ENCODE measurements around the gene REEP1.

The REEP1 gene

DNA sequence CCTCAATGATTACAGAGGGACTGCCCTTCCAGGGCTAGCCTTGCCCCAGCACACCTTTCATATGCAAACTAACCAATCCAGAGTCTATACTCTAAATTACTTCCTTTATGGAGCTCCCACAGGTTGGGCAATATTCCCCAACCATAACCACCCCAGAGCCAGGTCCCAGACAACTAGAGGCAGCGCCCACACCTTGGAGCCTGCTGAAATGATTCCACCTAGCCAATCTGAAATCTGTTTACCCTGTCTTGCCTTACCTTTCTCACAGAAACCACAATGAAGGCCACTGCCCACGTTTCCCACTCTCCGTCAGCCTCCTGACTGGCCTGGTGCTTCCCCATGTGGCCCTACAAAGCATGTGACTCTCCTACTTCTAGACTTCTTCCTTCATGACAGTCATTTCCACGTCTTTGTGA lies 62.0 kb downstream of the REEP1 start:
- Histone ChIP-seq H3K4me1 (ENCODE audit: control insufficient read depth, insufficient read depth, low read length) (peaks cover 14% of the 10 kb centered on the region), H3K36me3 (ENCODE audit: insufficient read depth, low read length) (no peaks in the 10 kb centered on the region), H3K9me3 (replicated peaks; ENCODE audit: low read length) (no peaks in the 10 kb centered on the region), H3K27me3 (ENCODE audit: control insufficient read depth, insufficient read depth, low read length) (peaks cover 12% of the 10 kb centered on the region), H3K4me2 (ENCODE audit: low read length) (no peak overlapping the region), H3K4me3 (ENCODE audit: low read length) (no peak overlapping the region), H3K9ac (ENCODE audit: low read depth, low read length) (no peak overlapping the region)

DNA sequence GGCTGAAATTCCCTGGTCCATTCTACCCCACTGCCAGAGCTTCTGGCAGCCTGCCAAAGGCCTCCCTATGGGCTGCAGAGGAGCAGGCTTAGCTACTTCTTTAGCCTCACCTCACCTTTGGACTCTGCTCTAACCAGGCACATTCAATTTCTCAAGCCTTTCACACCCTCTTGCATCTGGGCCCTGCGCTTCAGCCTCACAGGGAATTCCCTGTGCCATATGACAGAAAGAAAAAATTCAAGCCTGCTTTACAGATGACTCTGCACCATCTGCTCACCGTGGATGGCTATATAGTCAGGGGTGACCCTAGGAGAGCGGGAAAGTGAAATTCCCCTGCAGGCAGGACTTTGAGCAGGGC lies 62.5 kb downstream of the REEP1 start:
- no peaks in the 10 kb centered on the region for H3K36me3 ChIP-seq (ENCODE audit: insufficient read depth, low read length)
- H3K9me3 ChIP-seq (replicated peaks; ENCODE audit: low read length), result no peaks in the 10 kb centered on the region
- peaks cover 9% of the 10 kb centered on the region for H3K4me1 ChIP-seq (ENCODE audit: control insufficient read depth, insufficient read depth, low read length)
- no peak overlapping the region for H3K9ac ChIP-seq (ENCODE audit: low read depth, low read length)
- no peak overlapping the region for H3K4me2 ChIP-seq (ENCODE audit: low read length)
- H3K27me3 ChIP-seq (ENCODE audit: control insufficient read depth, insufficient read depth, low read length), result peaks cover 11% of the 10 kb centered on the region
- no peak overlapping the region for H3K4me3 ChIP-seq (ENCODE audit: low read length)

DNA sequence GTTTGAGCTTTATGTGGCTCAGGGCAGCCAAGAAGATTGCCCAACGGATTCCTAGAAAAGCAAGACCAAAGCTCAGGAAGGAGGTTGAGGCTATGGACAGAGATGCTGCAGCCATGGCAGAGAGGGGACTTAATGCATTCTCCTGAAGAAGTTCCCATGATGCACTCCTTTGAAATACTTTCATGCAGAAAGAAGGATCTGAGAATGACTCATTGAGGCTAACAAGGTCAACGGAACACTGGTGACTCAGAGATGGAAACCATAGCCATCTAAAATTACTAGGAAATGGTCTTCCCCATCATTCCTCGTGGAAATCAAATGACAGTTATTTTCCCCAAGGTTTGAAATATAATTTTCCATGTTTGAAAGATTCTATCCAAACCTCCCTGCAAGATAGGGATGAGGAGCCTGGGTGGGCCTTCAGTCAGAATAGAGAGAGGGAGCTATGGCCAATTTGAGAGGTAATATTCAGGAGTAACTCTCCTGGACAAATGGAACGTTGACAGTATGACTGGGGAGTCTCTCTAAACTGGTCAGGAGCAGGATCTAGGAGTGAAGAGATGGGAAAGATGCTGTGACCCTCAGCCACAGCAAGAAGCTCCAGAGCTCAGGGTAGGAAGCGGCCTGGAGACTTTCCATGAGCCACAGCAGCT lies 63.0 kb downstream of the REEP1 start:
- Histone ChIP-seq H3K4me2 (ENCODE audit: low read length) (no peak overlapping the region), H3K9me3 (replicated peaks; ENCODE audit: low read length) (no peaks in the 10 kb centered on the region), H3K9ac (ENCODE audit: low read depth, low read length) (no peak overlapping the region), H3K36me3 (ENCODE audit: insufficient read depth, low read length) (no peaks in the 10 kb centered on the region), H3K4me3 (ENCODE audit: low read length) (no peak overlapping the region), H3K4me1 (ENCODE audit: control insufficient read depth, insufficient read depth, low read length) (peaks cover 8% of the 10 kb centered on the region), H3K27me3 (ENCODE audit: control insufficient read depth, insufficient read depth, low read length) (peaks cover 7% of the 10 kb centered on the region)

DNA sequence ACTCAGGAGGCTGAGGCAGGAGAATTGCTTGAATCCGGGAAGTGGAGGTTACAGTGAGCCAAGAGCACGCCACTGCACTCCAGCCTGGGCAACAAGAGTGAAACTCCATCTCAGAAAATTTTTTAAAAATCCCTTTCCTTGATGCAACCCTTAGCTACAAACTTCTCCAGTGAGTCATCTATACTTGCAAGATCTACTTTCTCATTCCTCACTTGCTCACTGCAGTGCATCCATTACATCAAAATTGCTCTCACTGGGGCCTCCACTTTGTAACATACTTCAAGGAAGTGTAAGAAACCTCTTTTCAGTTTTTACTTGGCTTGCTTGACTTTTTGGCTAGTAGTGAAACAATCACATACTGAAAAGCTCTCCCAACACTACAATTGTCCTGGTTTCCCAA lies 65.3 kb downstream of the REEP1 start:
- Histone ChIP-seq H3K4me2 (ENCODE audit: low read length) (no peak overlapping the region), H3K4me1 (ENCODE audit: control insufficient read depth, insufficient read depth, low read length) (peaks cover 8% of the 10 kb centered on the region), H3K36me3 (ENCODE audit: insufficient read depth, low read length) (no peaks in the 10 kb centered on the region)

DNA sequence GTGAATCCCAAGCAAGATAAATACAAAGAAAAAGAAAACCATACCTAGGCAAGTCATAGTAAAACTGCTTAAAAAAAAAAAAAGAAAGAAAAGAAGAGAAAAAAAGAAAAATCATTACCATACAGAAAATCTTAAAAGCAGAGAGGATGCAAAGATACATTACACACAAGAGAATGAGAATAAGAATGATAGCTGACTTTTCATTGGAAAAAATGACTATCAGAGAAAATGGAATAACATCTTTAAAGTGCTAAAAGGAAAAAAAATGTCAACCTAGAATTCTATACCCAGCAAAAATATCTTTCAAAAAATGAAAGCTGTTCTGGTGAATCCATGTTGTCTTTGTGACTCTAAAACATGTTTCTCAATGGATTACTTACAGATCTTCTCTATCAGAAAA lies 66.2 kb downstream of the REEP1 start:
- no peak overlapping the region for H3K4me2 ChIP-seq (ENCODE audit: low read length)
- H3K4me3 ChIP-seq (ENCODE audit: low read length), result no peak overlapping the region
- no peak overlapping the region for H3K9ac ChIP-seq (ENCODE audit: low read depth, low read length)
- H3K27me3 ChIP-seq (ENCODE audit: control insufficient read depth, insufficient read depth, low read length), result peaks cover 15% of the 10 kb centered on the region
- peaks cover 8% of the 10 kb centered on the region for H3K4me1 ChIP-seq (ENCODE audit: control insufficient read depth, insufficient read depth, low read length)
- H3K36me3 ChIP-seq (ENCODE audit: insufficient read depth, low read length), result no peaks in the 10 kb centered on the region
- no peaks in the 10 kb centered on the region for H3K9me3 ChIP-seq (replicated peaks; ENCODE audit: low read length)

More for the DNA sequence above, 65.3 kb downstream of the REEP1 start:
- no peak overlapping the region for H3K9ac ChIP-seq (ENCODE audit: low read depth, low read length)
- H3K4me3 ChIP-seq (ENCODE audit: low read length), result no peak overlapping the region
- peaks cover 15% of the 10 kb centered on the region for H3K27me3 ChIP-seq (ENCODE audit: control insufficient read depth, insufficient read depth, low read length)
- H3K9me3 ChIP-seq (replicated peaks; ENCODE audit: low read length), result no peaks in the 10 kb centered on the region

DNA sequence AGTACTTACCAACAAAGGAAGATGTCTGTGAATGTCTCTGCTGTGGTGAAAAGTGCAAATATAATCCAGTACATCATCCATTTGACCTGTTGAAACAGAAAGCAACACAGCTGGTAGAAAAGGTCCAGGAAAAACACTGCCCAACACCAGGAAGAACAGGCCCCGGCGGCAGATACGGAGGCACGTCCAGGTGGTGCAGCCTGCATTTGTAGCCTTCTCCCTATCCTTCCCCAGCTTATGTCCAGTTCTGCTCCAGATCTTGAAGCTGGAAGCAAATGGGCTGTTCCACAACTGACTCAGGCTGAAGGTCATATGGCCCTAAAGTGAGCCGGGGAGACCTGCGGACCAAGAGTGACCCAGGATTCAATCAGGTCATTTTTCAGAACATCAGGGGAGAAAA lies 73.5 kb downstream of the REEP1 start:
- H3K9me3 ChIP-seq (replicated peaks; ENCODE audit: low read length), result no peaks in the 10 kb centered on the region
- no peak overlapping the region for H3K9ac ChIP-seq (ENCODE audit: low read depth, low read length)
- H3K4me2 ChIP-seq (ENCODE audit: low read length), result no peak overlapping the region
- H3K4me3 ChIP-seq (ENCODE audit: low read length), result no peak overlapping the region
- no peaks in the 10 kb centered on the region for H3K4me1 ChIP-seq (ENCODE audit: control insufficient read depth, insufficient read depth, low read length)
- no peaks in the 10 kb centered on the region for H3K36me3 ChIP-seq (ENCODE audit: insufficient read depth, low read length)
- peaks cover 29% of the 10 kb centered on the region for H3K27me3 ChIP-seq (ENCODE audit: control insufficient read depth, insufficient read depth, low read length)

DNA sequence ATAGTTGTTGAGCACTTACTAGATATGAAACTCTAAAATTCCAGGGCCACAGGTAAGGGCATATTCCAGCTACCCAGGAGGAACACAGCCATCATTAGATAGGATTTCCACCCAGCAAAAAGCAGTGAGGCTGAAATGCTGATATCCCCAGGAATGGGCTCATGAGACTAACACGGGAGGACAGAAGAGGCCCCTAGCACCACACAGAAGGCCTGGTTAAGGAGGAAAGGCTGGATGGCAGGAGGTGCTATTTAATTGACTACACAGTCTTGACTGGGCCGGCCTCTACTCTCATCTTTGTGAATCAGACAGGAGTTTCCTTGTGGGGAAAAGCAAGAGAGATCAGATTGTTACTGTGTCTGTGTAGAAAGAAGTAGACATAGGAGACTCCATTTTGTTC lies 76.4 kb downstream of the REEP1 start:
- H3K4me3 ChIP-seq (ENCODE audit: low read length), result no peak overlapping the region
- H3K36me3 ChIP-seq (ENCODE audit: insufficient read depth, low read length), result no peaks in the 10 kb centered on the region
- no peak overlapping the region for H3K9ac ChIP-seq (ENCODE audit: low read depth, low read length)
- no peak overlapping the region for H3K4me2 ChIP-seq (ENCODE audit: low read length)
- H3K4me1 ChIP-seq (ENCODE audit: control insufficient read depth, insufficient read depth, low read length), result no peaks in the 10 kb centered on the region
- H3K27me3 ChIP-seq (ENCODE audit: control insufficient read depth, insufficient read depth, low read length), result peaks cover 19% of the 10 kb centered on the region
- H3K9me3 ChIP-seq (replicated peaks; ENCODE audit: low read length), result no peaks in the 10 kb centered on the region

DNA sequence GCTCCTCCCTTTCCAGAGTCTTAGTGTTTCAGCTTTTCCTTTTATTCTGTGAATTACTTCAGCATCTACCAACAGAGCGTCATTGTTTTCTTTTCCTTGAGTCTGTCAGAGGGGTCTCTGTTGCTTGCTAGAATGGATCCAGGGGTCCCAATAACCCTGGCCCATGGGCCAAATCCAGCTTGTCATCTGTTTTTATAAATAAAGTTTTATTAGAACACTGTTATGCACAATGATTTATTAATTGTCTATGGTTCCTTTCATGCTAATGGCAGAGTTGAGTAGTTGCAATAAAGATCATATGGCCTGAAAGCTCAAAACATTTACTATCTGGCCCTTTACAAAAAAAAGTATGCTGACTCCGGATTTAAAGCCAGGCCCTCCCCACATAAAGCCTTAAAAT lies 79.3 kb downstream of the REEP1 start:
- Histone ChIP-seq H3K9me3 (replicated peaks; ENCODE audit: low read length) (no peaks in the 10 kb centered on the region), H3K4me1 (ENCODE audit: control insufficient read depth, insufficient read depth, low read length) (no peaks in the 10 kb centered on the region), H3K36me3 (ENCODE audit: insufficient read depth, low read length) (no peaks in the 10 kb centered on the region), H3K4me3 (ENCODE audit: low read length) (no peak overlapping the region), H3K4me2 (ENCODE audit: low read length) (no peak overlapping the region), H3K27me3 (ENCODE audit: control insufficient read depth, insufficient read depth, low read length) (peaks cover 36% of the 10 kb centered on the region), H3K9ac (ENCODE audit: low read depth, low read length) (no peak overlapping the region)

DNA sequence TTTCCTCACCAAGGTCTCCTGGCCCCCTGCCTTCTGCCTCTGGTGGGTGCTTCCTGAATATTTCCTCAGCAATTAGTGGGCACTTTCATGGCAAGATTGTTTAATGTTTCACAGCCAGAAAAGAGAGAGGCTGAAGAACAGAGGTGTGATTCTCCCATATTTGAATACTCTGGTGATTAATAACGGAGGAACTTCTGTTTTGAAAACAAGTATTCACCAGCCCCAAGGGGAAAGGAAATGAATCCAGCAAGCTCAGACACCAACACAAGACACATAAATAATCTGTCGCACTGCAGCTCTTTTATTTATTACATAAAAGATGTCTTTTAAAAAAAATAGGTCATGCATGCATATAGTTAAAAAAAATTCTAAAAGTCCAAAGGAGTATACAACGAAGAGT lies 80.4 kb downstream of the REEP1 start:
- peaks cover 34% of the 10 kb centered on the region for H3K27me3 ChIP-seq (ENCODE audit: control insufficient read depth, insufficient read depth, low read length)
- no peak overlapping the region for H3K9ac ChIP-seq (ENCODE audit: low read depth, low read length)
- no peak overlapping the region for H3K4me2 ChIP-seq (ENCODE audit: low read length)
- no peak overlapping the region for H3K4me3 ChIP-seq (ENCODE audit: low read length)
- no peaks in the 10 kb centered on the region for H3K36me3 ChIP-seq (ENCODE audit: insufficient read depth, low read length)
- no peaks in the 10 kb centered on the region for H3K4me1 ChIP-seq (ENCODE audit: control insufficient read depth, insufficient read depth, low read length)
- H3K9me3 ChIP-seq (replicated peaks; ENCODE audit: low read length), result no peaks in the 10 kb centered on the region

DNA sequence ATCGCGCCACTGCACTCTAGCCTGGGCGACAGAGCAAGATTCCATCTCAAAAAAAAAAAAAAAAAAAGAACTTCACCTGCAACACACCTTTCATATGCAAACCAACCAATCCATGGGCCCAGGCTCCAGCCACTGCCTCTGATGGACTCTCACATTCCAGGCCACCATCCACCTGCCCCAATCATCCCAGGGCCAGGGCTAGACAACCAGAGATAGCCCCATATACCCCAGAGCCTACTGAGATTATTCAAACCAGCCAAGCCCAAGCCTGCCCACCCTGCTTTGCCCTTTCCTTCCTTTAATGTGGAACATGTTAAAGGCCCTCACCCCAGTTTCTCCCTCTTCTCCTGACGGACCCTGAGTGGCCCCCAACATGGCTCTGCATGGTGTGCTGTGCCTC lies 81.1 kb downstream of the REEP1 start:
- no peaks in the 10 kb centered on the region for H3K36me3 ChIP-seq (ENCODE audit: insufficient read depth, low read length)
- no peaks in the 10 kb centered on the region for H3K9me3 ChIP-seq (replicated peaks; ENCODE audit: low read length)
- H3K9ac ChIP-seq (ENCODE audit: low read depth, low read length), result no peak overlapping the region
- no peak overlapping the region for H3K4me2 ChIP-seq (ENCODE audit: low read length)
- H3K4me1 ChIP-seq (ENCODE audit: control insufficient read depth, insufficient read depth, low read length), result no peaks in the 10 kb centered on the region
- peaks cover 41% of the 10 kb centered on the region for H3K27me3 ChIP-seq (ENCODE audit: control insufficient read depth, insufficient read depth, low read length)
- H3K4me3 ChIP-seq (ENCODE audit: low read length), result no peak overlapping the region

DNA sequence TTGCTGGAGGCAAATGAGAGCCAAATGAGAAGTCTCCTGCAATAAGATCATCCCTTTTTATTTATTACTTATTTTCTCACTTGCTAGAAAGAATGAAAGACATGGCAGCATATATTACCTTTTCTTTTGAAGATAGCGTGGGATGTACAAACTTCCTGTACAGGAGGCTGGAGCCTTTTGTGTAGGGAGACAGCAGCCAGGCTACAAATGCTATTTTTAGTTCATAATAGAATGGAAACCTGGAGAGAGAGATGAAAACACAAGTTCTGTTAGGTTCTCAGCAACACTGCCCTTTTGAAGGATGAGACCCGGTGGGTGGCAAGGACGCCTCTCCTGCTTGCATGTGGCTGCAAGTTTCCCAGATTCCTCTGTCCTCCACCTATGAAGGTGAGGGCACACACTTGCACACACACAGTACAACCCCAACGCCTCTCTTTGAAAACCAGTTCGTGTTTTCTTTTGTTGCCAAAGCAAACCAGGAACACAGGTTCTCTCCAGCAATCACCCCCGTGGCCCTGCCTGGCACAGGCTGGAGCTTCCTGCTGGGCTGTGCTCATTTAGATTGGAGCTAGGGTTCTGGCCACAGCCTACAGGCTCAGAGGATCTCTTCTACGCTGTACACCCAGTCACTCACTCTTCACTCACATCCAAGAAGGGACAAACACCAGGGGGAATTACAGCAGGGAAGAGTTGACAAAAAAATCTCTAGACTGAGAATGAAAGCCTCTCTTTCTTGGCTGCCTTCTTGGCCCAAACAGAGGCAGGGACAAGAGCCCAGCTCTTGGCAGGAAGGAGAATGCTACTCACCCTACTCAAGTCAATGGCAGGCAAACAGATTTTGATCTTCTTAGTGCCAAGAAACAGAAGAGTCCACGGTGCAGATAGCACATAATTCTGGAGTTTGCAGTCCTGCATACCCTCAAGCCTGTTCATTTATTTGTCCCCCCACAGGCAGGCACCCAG lies 82.6 kb downstream of the REEP1 start:
- Histone ChIP-seq H3K9me3 (replicated peaks; ENCODE audit: low read length) (no peaks in the 10 kb centered on the region), H3K27me3 (ENCODE audit: control insufficient read depth, insufficient read depth, low read length) (peaks cover 47% of the 10 kb centered on the region), H3K4me2 (ENCODE audit: low read length) (no peak overlapping the region), H3K4me3 (ENCODE audit: low read length) (no peak overlapping the region), H3K36me3 (ENCODE audit: insufficient read depth, low read length) (no peaks in the 10 kb centered on the region), H3K4me1 (ENCODE audit: control insufficient read depth, insufficient read depth, low read length) (no peaks in the 10 kb centered on the region), H3K9ac (ENCODE audit: low read depth, low read length) (no peak overlapping the region)

DNA sequence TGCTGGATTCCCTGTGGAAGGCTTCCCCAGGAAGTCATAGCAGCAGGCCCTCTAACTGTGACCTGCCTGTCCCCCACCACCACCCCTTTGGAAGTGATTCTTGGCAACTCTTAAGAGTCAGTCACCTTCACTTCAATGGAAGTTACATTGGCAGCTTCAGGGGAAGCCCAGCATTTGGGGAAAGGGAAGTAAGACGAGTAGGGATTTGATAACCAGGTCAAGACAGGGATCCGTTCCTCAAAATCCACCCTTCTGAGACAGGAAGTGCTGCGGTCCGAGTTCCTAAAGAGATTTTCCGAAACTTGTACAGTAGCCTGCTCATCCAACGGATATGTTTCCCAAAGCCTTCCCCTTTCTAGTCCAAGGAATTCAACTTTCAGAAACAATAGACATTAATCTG lies 84.0 kb downstream of the REEP1 start:
- Histone ChIP-seq H3K4me1 (ENCODE audit: control insufficient read depth, insufficient read depth, low read length) (no peaks in the 10 kb centered on the region), H3K4me2 (ENCODE audit: low read length) (no peak overlapping the region), H3K36me3 (ENCODE audit: insufficient read depth, low read length) (no peaks in the 10 kb centered on the region), H3K27me3 (ENCODE audit: control insufficient read depth, insufficient read depth, low read length) (peaks cover 46% of the 10 kb centered on the region), H3K9ac (ENCODE audit: low read depth, low read length) (no peak overlapping the region), H3K9me3 (replicated peaks; ENCODE audit: low read length) (no peaks in the 10 kb centered on the region), H3K4me3 (ENCODE audit: low read length) (no peak overlapping the region)
